H1 (cell line): ENCODE results near the gene ABCC6. TPM values are rescaled to one million over a fixed set of nuclear protein-coding genes. Genes with fewer than 3 reads are reported as not detected.
A peak's percentile ranks its signal among the peaks of the same experiment; 100 is the strongest.

Experiments used
- CTCF ChIA-PET: fragments of 300-600 bp; sonication (Branson Sonifier 250); formaldehyde crosslinking; loops from one replicate; lab custom pipeline; 2021; ENCODE audit not compliant: partially characterized antibody; lab: Charles Lee
- POLR2A ChIA-PET: fragments of 300-600 bp; sonication (Branson Sonifier 250); formaldehyde crosslinking; loops from one replicate; lab custom pipeline; 2021; ENCODE audit warnings: inconsistent platforms; ENCODE audit not compliant: partially characterized antibody; lab: Charles Lee
- DNase-seq, 2 experiments: peaks; one replicate each; pipeline versions ENCODE4 v3.0.0 to v3.0.0-alpha.2; 2010 to 2022; ENCODE audit warnings: low spot score in 2 of 2, low read depth in 1 of 2, mixed read lengths in 1 of 2
- FAIRE-seq: peaks from 2 replicates; lab custom pipeline; 2011; peaks lifted over from hg19 to GRCh38; lab: Jason Lieb, UNC
- H2AFZ ChIP-seq: 2 replicates; pipeline ENCODE4 v1.8.1; 2012; ENCODE audit warnings: low read length, inconsistent platforms
- H2AK5ac ChIP-seq: 2 replicates; pipeline ENCODE4 v1.6.1; 2013; ENCODE audit warnings: low read depth, low read length
- H2BK120ac ChIP-seq: replicated peaks from 2 replicates; pipeline ENCODE3; 2013; ENCODE audit warnings: low read depth, low read length, inconsistent platforms
- H2BK12ac ChIP-seq: 2 replicates; pipeline ENCODE4 v1.6.1; 2013; ENCODE audit warnings: low read depth, low read length
- H2BK15ac ChIP-seq: 2 replicates; pipeline ENCODE4 v1.6.1; 2013; ENCODE audit warnings: low read length
- H2BK20ac ChIP-seq: 2 replicates; pipeline ENCODE4 v1.6.1; 2013; ENCODE audit warnings: low read length
- H2BK5ac ChIP-seq: 2 replicates; pipeline ENCODE4 v1.6.1; 2013; ENCODE audit warnings: low read depth, low read length
- H3K14ac ChIP-seq: 2 replicates; pipeline ENCODE4 v1.6.1; 2013; ENCODE audit warnings: inconsistent platforms; ENCODE audit not compliant: insufficient read length
- H3K18ac ChIP-seq: 2 replicates; pipeline ENCODE4 v1.6.1; 2013; ENCODE audit warnings: low read length; ENCODE audit errors: extremely low read depth
- H3K23ac ChIP-seq: 2 replicates; pipeline ENCODE4 v1.6.1; 2013; ENCODE audit warnings: inconsistent platforms; ENCODE audit not compliant: insufficient read length
- H3K23me2 ChIP-seq: 2 replicates; pipeline ENCODE4 v1.6.1; 2013; ENCODE audit warnings: low read depth, low read length
- H3K27ac ChIP-seq: 2 replicates; pipeline ENCODE4 v1.6.1; 2011; ENCODE audit warnings: low read depth, low read length, inconsistent platforms
- H3K27me3 ChIP-seq, 4 experiments: replicated peaks in 1 of 4; 1 replicate in 1 of 4; 2 replicates in 3 of 4; pipeline versions ENCODE4 v1.6.1 to v1.8.1; 2011 to 2013; ENCODE audit warnings: low read length in 3 of 4, mild to moderate bottlenecking in 3 of 4, inconsistent platforms in 2 of 4, mixed read lengths in 2 of 4, moderate library complexity in 1 of 4; ENCODE audit not compliant: control insufficient read depth in 3 of 4, insufficient read depth in 3 of 4; ENCODE audit errors: extremely low read depth in 1 of 4
- H3K36me3 ChIP-seq, 4 experiments: 2 replicates each; pipeline versions ENCODE4 v1.6.1 to v1.8.1; 2011 to 2013; ENCODE audit warnings: mild to moderate bottlenecking in 4 of 4, low read length in 3 of 4, moderate library complexity in 2 of 4, control low read depth in 1 of 4, inconsistent platforms in 1 of 4; ENCODE audit not compliant: insufficient read depth in 4 of 4, control insufficient read depth in 2 of 4
- H3K4ac ChIP-seq: replicated peaks from 2 replicates; pipeline ENCODE3; 2013; ENCODE audit warnings: low read length, low read depth, mixed read lengths, inconsistent platforms; ENCODE audit not compliant: insufficient read length
- H3K4me1 ChIP-seq, 4 experiments: replicated peaks in 1 of 4; 1 replicate in 1 of 4; 2 replicates in 3 of 4; pipeline versions ENCODE4 v1.6.1 to v1.8.1; 2011 to 2013; ENCODE audit warnings: low read length in 3 of 4, inconsistent platforms in 2 of 4, mixed read lengths in 1 of 4; ENCODE audit not compliant: insufficient read depth in 4 of 4, control insufficient read depth in 3 of 4
- H3K4me2 ChIP-seq, 2 experiments: 2 replicates each; pipeline versions ENCODE4 v1.6.1 to v1.8.1; 2011 to 2013; ENCODE audit warnings: low read depth in 2 of 2, low read length in 2 of 2, control low read depth in 1 of 2, inconsistent platforms in 1 of 2, mild to moderate bottlenecking in 1 of 2; ENCODE audit not compliant: insufficient read depth in 1 of 2
- H3K4me3 ChIP-seq, 4 experiments: fragments of 200-600, 300-600 bp in 1 of 4; sonication (generic), shearing (Covaris generic), sonication (Bioruptor Twin) in 1 of 4; 2 replicates each; pipeline versions ENCODE4 v1.5.1 to v1.8.1; 2011 to 2016; ENCODE audit warnings: low read length in 4 of 4, low read depth in 3 of 4, control low read depth in 2 of 4, inconsistent platforms in 2 of 4, mild to moderate bottlenecking in 2 of 4, mixed read lengths in 1 of 4, moderate library complexity in 1 of 4; ENCODE audit not compliant: insufficient read depth in 2 of 4; ENCODE audit errors: extremely low read depth in 1 of 4
- H3K56ac ChIP-seq: replicated peaks from 2 replicates; pipeline ENCODE3; 2013; ENCODE audit warnings: low read depth, mild to moderate bottlenecking, mixed read lengths, low read length, inconsistent platforms; ENCODE audit not compliant: insufficient read length
- H3K79me1 ChIP-seq: 2 replicates; pipeline ENCODE4 v1.6.1; 2013; ENCODE audit warnings: low read depth, low read length, control low read depth
- H3K79me2 ChIP-seq, 2 experiments: 2 replicates each; pipeline versions ENCODE4 v1.6.1 to v1.8.1; 2012 to 2013; ENCODE audit warnings: low read length in 2 of 2, mild to moderate bottlenecking in 2 of 2, inconsistent platforms in 1 of 2; ENCODE audit not compliant: insufficient read depth in 2 of 2, control insufficient read depth in 1 of 2
- H3K9ac ChIP-seq, 4 experiments: replicated peaks in 1 of 4; 1 replicate in 1 of 4; 2 replicates in 3 of 4; pipeline versions ENCODE4 v1.6.1 to v1.8.1; 2011 to 2013; ENCODE audit warnings: low read depth in 3 of 4, low read length in 3 of 4, control low read depth in 2 of 4, mild to moderate bottlenecking in 2 of 4, moderate library complexity in 2 of 4, inconsistent platforms in 1 of 4; ENCODE audit errors: extremely low read depth in 1 of 4
- H3K9me3 ChIP-seq, 2 experiments: 2 replicates each; pipeline versions ENCODE4 v1.6.1 to v1.8.1; 2012 to 2013; ENCODE audit warnings: mild to moderate bottlenecking in 2 of 2, moderate library complexity in 2 of 2, control low read depth in 1 of 2, inconsistent platforms in 1 of 2, low read depth in 1 of 2, low read length in 1 of 2, mixed read lengths in 1 of 2; ENCODE audit not compliant: insufficient read depth in 2 of 2
- H4K20me1 ChIP-seq, 2 experiments: replicated peaks in 1 of 2; 2 replicates each; pipeline versions ENCODE3 to v1.8.1; 2011 to 2013; ENCODE audit warnings: inconsistent platforms in 2 of 2, low read length in 2 of 2, mild to moderate bottlenecking in 1 of 2; ENCODE audit not compliant: insufficient read depth in 2 of 2, control insufficient read depth in 1 of 2
- H4K5ac ChIP-seq: 2 replicates; pipeline ENCODE4 v1.6.1; 2013; ENCODE audit warnings: low read length, low read depth, mixed read lengths, inconsistent platforms; ENCODE audit not compliant: insufficient read length
- H4K8ac ChIP-seq: 2 replicates; pipeline ENCODE4 v1.8.0; 2013; ENCODE audit warnings: mild to moderate bottlenecking, moderate library complexity, low read length, inconsistent platforms; ENCODE audit not compliant: insufficient read depth; ENCODE audit errors: extremely low read depth
- H4K91ac ChIP-seq: replicated peaks from 2 replicates; pipeline ENCODE3; 2013; ENCODE audit warnings: low read length, mixed read lengths, inconsistent platforms; ENCODE audit not compliant: insufficient read length
- SP4 ChIP-seq: IDR thresholded peaks from 2 replicates; pipeline ENCODE4 v1.6.1; 2012; ENCODE audit warnings: low read length, inconsistent platforms
- USF2 ChIP-seq: IDR thresholded peaks from 2 replicates; pipeline ENCODE4 v1.6.1; 2011; ENCODE audit warnings: low read length, improper control_type of control experiment
- WGBS, 2 experiments: shearing (Covaris generic) in 1 of 2; methylation state at CpG; one replicate each; pipeline versions ENCODE4 v1.1.6 to v1.1.7; 2013 to 2015; ENCODE audit warnings: low lambda C conversion rate in 2 of 2, mixed read lengths in 2 of 2, inconsistent platforms in 1 of 2, low coverage in 1 of 2, missing lambda C conversion rate in 1 of 2; ENCODE audit not compliant: insufficient replicate concordance in 2 of 2, insufficient coverage in 1 of 2, insufficient read length in 1 of 2; ENCODE audit errors: extremely low coverage in 1 of 2, missing lambda C conversion rate in 1 of 2; 5-methylcytosine and 5-hydroxymethylcytosine counted together
- polyA plus RNA-seq, 7 experiments: library from polyadenylated mRNA; depleted of rRNA in 3 of 7; stranded (reverse) in 5 of 7; unstranded in 2 of 7; fragments of >200 nt in 5 of 7; fragments of 200-250 nt in 2 of 7; gene quantifications; 1 replicate in 5 of 7; 2 replicates in 1 of 7; 4 replicates in 1 of 7; pipeline versions ENCODE4 v1.2.1 to v1.2.3, GENCODE V29; 2011 to 2013; ENCODE audit warnings: missing spikeins in 2 of 7, mixed read lengths in 2 of 7
- total RNA-seq: library from RNA; stranded (reverse); fragmentation: NEBNext Ultra II Directional; extraction: Animal tissue kit (Norgen Biotek cat#: 25700); gene quantifications from 2 replicates; pipeline ENCODE4 v1.2.1, GENCODE V29; 2021

Gene ABCC6
- total and polyA plus RNA-seq, 2 of the 8 experiments (the other 6 are each of a cell fraction or from before 2014, with no cell fraction given): 1.6 to 1.8 TPM

GRCh38 chr16:16143931-16144330, 79.4 kb downstream of the ABCC6 start:
- H4K20me1 ChIP-seq: peaks cover 3% of the 10 kb centered on the region in 2 experiments
- CTCF ChIA-PET: interaction anchor here (0.6 to 1.5 kb wide), 8 partner anchors 9 to 423 kb away, joined by 3 to 7 read pairs (median 3); no protein-coding TSS in a partner anchor
- no peak overlapping the region for H3K27ac ChIP-seq
- H2BK12ac ChIP-seq: no peak overlapping the region
- no peak for TF ChIP-seq SP4
- TF ChIP-seq USF2: 0 out of 2 replicates have a peak, but pooled peaks have one; percentile 50
- no peak overlapping the region for H2BK20ac ChIP-seq
- H3K23me2 ChIP-seq: no peaks in the 10 kb centered on the region
- no peaks in the 10 kb centered on the region for H3K27me3 ChIP-seq
- no peak overlapping the region for H3K9ac ChIP-seq
- no peak overlapping the region for H4K91ac ChIP-seq
- H3K4me1 ChIP-seq: peaks cover 0 to 4% (median under 1%) of the 10 kb centered on the region in 4 experiments; a peak in 1 of 7 replicates
- POLR2A ChIA-PET: no interaction called here
- DNase-seq: no peak
- no peak overlapping the region for H3K23ac ChIP-seq
- no peak overlapping the region for H4K5ac ChIP-seq
- no peak overlapping the region for H4K8ac ChIP-seq
- no peak overlapping the region for H3K4ac ChIP-seq
- no peak overlapping the region for H3K14ac ChIP-seq
- H3K4me3 ChIP-seq: no peak overlapping the region
- WGBS, 2 experiments: 90% methylated on average over 6 of the region's 8 CpGs; no CpG with 5 or more reads in 1 of the 2 experiments
- no peak overlapping the region for H2BK15ac ChIP-seq
- no peak overlapping the region for H2AFZ ChIP-seq
- H2AK5ac ChIP-seq: no peak overlapping the region
- no peak overlapping the region for H3K18ac ChIP-seq
- H3K56ac ChIP-seq: no peak overlapping the region
- no peak for FAIRE-seq
- no peak overlapping the region for H2BK120ac ChIP-seq
- no peak overlapping the region for H3K4me2 ChIP-seq
- H3K36me3 ChIP-seq: peaks cover 7 to 36% (median 16%) of the 10 kb centered on the region in 4 experiments
- H2BK5ac ChIP-seq: no peak overlapping the region
- no peaks in the 10 kb centered on the region; the same call in 1 of the 2 replicates for H3K79me1 ChIP-seq
- no peaks in the 10 kb centered on the region for H3K79me2 ChIP-seq
- H3K9me3 ChIP-seq: no peaks in the 10 kb centered on the region
